HepG2 (cell line): ENCODE data around the gene PPP1R3F. TPM values are rescaled to one million over a fixed set of nuclear protein-coding genes. Genes with fewer than 3 reads are reported as not detected.

ENCODE experiments used
- EED ChIP-seq: sonication (generic); formaldehyde crosslinking; IDR thresholded peaks from 2 replicates; pipeline ENCODE4 v1.5.0; 2020; ENCODE audit warnings: mild to moderate bottlenecking, missing genetic modification reagents
- ELF3 ChIP-seq: IDR thresholded peaks from 2 replicates; pipeline ENCODE4 v1.6.1; 2016; ENCODE audit warnings: missing genetic modification reagents, missing compliant biosample characterization
- FLYWCH1 ChIP-seq: sonication (generic); formaldehyde crosslinking; IDR thresholded peaks from 2 replicates; pipeline ENCODE4 v1.8.1; 2023; ENCODE audit warnings: mild to moderate bottlenecking, missing genetic modification reagents
- FOSL1 ChIP-seq: sonication (generic); formaldehyde crosslinking; IDR thresholded peaks from 2 replicates; pipeline ENCODE4 v1.9.0; 2021; ENCODE audit warnings: missing genetic modification reagents, borderline replicate concordance
- FOXJ3 ChIP-seq: sonication (generic); formaldehyde crosslinking; IDR thresholded peaks from 2 replicates; pipeline ENCODE4 v1.4.0; 2020; ENCODE audit warnings: missing genetic modification reagents, mild to moderate bottlenecking, borderline replicate concordance
- GABPB1 ChIP-seq: IDR thresholded peaks from 2 replicates; pipeline ENCODE4 v1.6.1; 2016; ENCODE audit warnings: mild to moderate bottlenecking, missing genetic modification reagents, moderate library complexity, missing compliant biosample characterization
- HOXA5 ChIP-seq: sonication (generic); formaldehyde crosslinking; IDR thresholded peaks from 2 replicates; pipeline ENCODE4 v1.4.0; 2020; ENCODE audit warnings: missing genetic modification reagents
- KLF12 ChIP-seq: sonication (generic); formaldehyde crosslinking; IDR thresholded peaks from 2 replicates; pipeline ENCODE4 v1.4.0; 2020; ENCODE audit warnings: missing genetic modification reagents, borderline replicate concordance
- SP4 ChIP-seq: sonication (generic); formaldehyde crosslinking; IDR thresholded peaks from 2 replicates; pipeline ENCODE4 v1.8.1; 2023; ENCODE audit warnings: mild to moderate bottlenecking, missing genetic modification reagents
- THAP11 ChIP-seq: IDR thresholded peaks from 2 replicates; pipeline ENCODE4 v1.6.1; 2016; ENCODE audit warnings: missing biosample characterization, missing genetic modification reagents
- ZFX ChIP-seq: sonication (generic); formaldehyde crosslinking; IDR thresholded peaks from 2 replicates; pipeline ENCODE4 v1.4.0; 2020; ENCODE audit warnings: mild to moderate bottlenecking, low read depth, missing genetic modification reagents, moderate library complexity
- ZNF274 ChIP-seq: sonication (generic); formaldehyde crosslinking; IDR thresholded peaks from 2 replicates; pipeline ENCODE4 v1.5.1; 2020; ENCODE audit warnings: mild to moderate bottlenecking, missing genetic modification reagents
- ZNF34 ChIP-seq: sonication (generic); formaldehyde crosslinking; IDR thresholded peaks from 2 replicates; pipeline ENCODE4 v1.4.0; 2020; ENCODE audit warnings: mild to moderate bottlenecking, missing genetic modification reagents, borderline replicate concordance
- ZNF543 ChIP-seq: sonication (generic); formaldehyde crosslinking; IDR thresholded peaks from 2 replicates; pipeline ENCODE4 v1.4.0; 2020; ENCODE audit warnings: mild to moderate bottlenecking, missing genetic modification reagents
- ZNF709 ChIP-seq: sonication (generic); formaldehyde crosslinking; IDR thresholded peaks from 2 replicates; pipeline ENCODE4 v1.5.0; 2020; ENCODE audit warnings: mild to moderate bottlenecking, missing genetic modification reagents
- ZNF75D ChIP-seq: sonication (generic); formaldehyde crosslinking; IDR thresholded peaks from 2 replicates; pipeline ENCODE4 v1.8.1; 2023; ENCODE audit warnings: missing genetic modification reagents, mild to moderate bottlenecking, borderline replicate concordance
- ZNF773 ChIP-seq: sonication (generic); formaldehyde crosslinking; IDR thresholded peaks from 2 replicates; pipeline ENCODE4 v1.4.0; 2020; ENCODE audit warnings: missing genetic modification reagents, borderline replicate concordance
- ZNF782 ChIP-seq: sonication (generic); formaldehyde crosslinking; IDR thresholded peaks from 2 replicates; pipeline ENCODE4 v1.4.0; 2020; ENCODE audit warnings: missing genetic modification reagents, mild to moderate bottlenecking, borderline replicate concordance
- polyA plus RNA-seq, 8 experiments: library from polyadenylated mRNA; depleted of rRNA in 3 of 8; stranded (reverse) in 7 of 8; unstranded in 1 of 8; fragments of >200 nt; fragmentation: Illumina TruSeq in 4 of 8; extraction: Trizol in 4 of 8; gene quantifications; 2 replicates each; pipeline versions ENCODE4 v1.2.1 to v1.2.3, GENCODE V29; 2011 to 2016; ENCODE audit warnings: low read depth in 4 of 8, missing spikeins in 1 of 8, mixed read lengths in 1 of 8; ENCODE audit not compliant: insufficient read depth in 1 of 8
- total RNA-seq, 5 experiments: library from RNA; depleted of rRNA; stranded (reverse); fragments of >200 nt; fragmentation: Illumina TruSeq; extraction: Trizol; gene quantifications; 2 replicates each; pipeline ENCODE4 v1.2.3, GENCODE V29; 2016; ENCODE audit warnings: low read depth in 1 of 5
- TF ChIP-seq, protein P1 (sequence below): sonication (generic); formaldehyde crosslinking; IDR thresholded peaks from 2 replicates; pipeline ENCODE4 v1.9.0; 2021; ENCODE audit warnings: missing genetic modification reagents, mild to moderate bottlenecking, borderline replicate concordance
- TF ChIP-seq, protein P2 (sequence below): IDR thresholded peaks from 2 replicates; pipeline ENCODE4 v1.6.1; 2016; ENCODE audit warnings: missing genetic modification reagents, missing compliant biosample characterization
- TF ChIP-seq, protein P3 (sequence below): sonication (generic); formaldehyde crosslinking; IDR thresholded peaks from 2 replicates; pipeline ENCODE4 v1.5.0; 2020; ENCODE audit warnings: missing genetic modification reagents
- TF ChIP-seq, protein P4 (sequence below): sonication (generic); formaldehyde crosslinking; IDR thresholded peaks from 2 replicates; pipeline ENCODE4 v1.4.0; 2020; ENCODE audit warnings: missing genetic modification reagents, mild to moderate bottlenecking, borderline replicate concordance
- TF ChIP-seq, protein P5 (sequence below): sonication (generic); formaldehyde crosslinking; IDR thresholded peaks from 2 replicates; pipeline ENCODE4 v1.5.0; 2020; ENCODE audit warnings: missing genetic modification reagents, mild to moderate bottlenecking, borderline replicate concordance

Gene PPP1R3F
- total and polyA plus RNA-seq, 2 of the 13 experiments (the other 11 are each of a cell fraction or from before 2014, with no cell fraction given), result 0.82 to 0.84 TPM

DNA sequence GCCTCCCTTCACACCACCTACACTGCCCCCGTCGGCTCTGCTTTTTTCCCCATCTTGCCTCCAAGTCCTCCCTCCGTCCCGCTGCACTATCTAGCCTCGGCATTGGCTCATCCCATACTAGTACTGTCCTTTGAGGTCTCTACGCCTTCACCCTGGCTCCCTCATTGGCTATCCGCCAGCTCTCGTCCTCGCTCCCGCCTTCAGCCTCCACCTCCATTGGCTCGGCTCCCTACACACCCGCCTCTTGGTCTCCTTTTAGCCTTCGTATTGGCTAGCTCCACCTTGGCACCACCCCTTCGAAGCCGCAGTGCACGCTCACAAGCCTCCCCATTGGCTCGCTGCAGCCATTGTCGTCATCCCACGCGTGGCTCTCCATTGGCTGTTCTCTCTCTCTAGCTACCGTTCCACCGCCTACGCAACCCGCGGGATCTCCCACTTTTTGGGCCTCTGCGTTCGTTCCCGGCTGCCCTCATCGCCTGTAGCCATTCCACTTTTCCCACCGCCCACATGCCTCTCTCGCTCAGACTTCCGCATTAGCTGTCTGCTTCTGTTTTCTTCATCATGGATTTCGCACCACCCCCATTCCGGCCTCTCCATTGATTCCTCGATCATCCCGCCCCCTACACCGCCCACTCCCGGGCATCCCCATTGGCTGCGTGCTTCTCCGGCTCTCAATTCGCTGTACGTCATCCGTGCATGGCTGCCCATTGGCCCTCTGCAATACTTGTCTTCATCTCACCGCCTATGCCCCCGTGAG lies 405 bp upstream of the PPP1R3F start (continued):
- TF ChIP-seq, protein P1, sequence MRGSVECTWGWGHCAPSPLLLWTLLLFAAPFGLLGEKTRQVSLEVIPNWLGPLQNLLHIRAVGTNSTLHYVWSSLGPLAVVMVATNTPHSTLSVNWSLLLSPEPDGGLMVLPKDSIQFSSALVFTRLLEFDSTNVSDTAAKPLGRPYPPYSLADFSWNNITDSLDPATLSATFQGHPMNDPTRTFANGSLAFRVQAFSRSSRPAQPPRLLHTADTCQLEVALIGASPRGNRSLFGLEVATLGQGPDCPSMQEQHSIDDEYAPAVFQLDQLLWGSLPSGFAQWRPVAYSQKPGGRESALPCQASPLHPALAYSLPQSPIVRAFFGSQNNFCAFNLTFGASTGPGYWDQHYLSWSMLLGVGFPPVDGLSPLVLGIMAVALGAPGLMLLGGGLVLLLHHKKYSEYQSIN (CRISPR knock-in tag), result no peak
- no peak for TF ChIP-seq FLYWCH1
- TF ChIP-seq ZNF75D (CRISPR knock-in tag), result no peak
- TF ChIP-seq, protein P2, sequence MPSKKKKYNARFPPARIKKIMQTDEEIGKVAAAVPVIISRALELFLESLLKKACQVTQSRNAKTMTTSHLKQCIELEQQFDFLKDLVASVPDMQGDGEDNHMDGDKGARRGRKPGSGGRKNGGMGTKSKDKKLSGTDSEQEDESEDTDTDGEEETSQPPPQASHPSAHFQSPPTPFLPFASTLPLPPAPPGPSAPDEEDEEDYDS (CRISPR knock-in tag), result peak; percentile 88
- no peak for TF ChIP-seq ZNF274 (CRISPR knock-in tag)
- TF ChIP-seq HOXA5 (CRISPR knock-in tag), result no peak
- TF ChIP-seq, protein P3, sequence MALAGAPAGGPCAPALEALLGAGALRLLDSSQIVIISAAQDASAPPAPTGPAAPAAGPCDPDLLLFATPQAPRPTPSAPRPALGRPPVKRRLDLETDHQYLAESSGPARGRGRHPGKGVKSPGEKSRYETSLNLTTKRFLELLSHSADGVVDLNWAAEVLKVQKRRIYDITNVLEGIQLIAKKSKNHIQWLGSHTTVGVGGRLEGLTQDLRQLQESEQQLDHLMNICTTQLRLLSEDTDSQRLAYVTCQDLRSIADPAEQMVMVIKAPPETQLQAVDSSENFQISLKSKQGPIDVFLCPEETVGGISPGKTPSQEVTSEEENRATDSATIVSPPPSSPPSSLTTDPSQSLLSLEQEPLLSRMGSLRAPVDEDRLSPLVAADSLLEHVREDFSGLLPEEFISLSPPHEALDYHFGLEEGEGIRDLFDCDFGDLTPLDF (CRISPR knock-in tag), result no peak
- TF ChIP-seq THAP11 (CRISPR knock-in tag), result peak; percentile 40; the same call in 1 of the 2 replicates
- no peak for TF ChIP-seq ZNF782 (CRISPR knock-in tag)
- no peak for TF ChIP-seq ELF3 (CRISPR knock-in tag)
- peak; percentile 54; the same call in 1 of the 2 replicates for TF ChIP-seq GABPB1 (CRISPR knock-in tag)
- TF ChIP-seq ZNF34, result no peak
- peak; percentile 68 for TF ChIP-seq SP4 (CRISPR knock-in tag)
- no peak for TF ChIP-seq FOSL1 (CRISPR knock-in tag)
- TF ChIP-seq KLF12 (CRISPR knock-in tag), result no peak
- no peak for TF ChIP-seq ZNF709 (CRISPR knock-in tag)
- no peak for TF ChIP-seq ZNF543 (CRISPR knock-in tag)
- TF ChIP-seq, protein P4, sequence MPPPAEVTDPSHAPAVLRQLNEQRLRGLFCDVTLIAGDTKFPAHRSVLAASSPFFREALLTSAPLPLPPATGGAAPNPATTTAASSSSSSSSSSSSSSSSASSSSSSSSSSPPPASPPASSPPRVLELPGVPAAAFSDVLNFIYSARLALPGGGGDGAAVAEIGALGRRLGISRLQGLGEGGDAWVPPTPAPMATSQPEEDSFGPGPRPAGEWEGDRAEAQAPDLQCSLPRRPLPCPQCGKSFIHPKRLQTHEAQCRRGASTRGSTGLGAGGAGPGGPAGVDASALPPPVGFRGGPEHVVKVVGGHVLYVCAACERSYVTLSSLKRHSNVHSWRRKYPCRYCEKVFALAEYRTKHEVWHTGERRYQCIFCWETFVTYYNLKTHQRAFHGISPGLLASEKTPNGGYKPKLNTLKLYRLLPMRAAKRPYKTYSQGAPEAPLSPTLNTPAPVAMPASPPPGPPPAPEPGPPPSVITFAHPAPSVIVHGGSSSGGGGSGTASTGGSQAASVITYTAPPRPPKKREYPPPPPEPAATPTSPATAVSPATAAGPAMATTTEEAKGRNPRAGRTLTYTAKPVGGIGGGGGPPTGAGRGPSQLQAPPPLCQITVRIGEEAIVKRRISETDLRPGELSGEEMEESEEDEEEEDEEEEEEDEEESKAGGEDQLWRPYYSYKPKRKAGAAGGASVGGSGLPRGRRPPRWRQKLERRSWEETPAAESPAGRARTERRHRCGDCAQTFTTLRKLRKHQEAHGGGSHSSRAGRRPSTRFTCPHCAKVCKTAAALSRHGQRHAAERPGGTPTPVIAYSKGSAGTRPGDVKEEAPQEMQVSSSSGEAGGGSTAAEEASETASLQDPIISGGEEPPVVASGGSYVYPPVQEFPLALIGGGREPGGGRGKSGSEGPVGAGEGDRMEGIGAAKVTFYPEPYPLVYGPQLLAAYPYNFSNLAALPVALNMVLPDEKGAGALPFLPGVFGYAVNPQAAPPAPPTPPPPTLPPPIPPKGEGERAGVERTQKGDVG (CRISPR knock-in tag), result no peak
- TF ChIP-seq ZNF773 (CRISPR knock-in tag), result no peak
- TF ChIP-seq, protein P5, sequence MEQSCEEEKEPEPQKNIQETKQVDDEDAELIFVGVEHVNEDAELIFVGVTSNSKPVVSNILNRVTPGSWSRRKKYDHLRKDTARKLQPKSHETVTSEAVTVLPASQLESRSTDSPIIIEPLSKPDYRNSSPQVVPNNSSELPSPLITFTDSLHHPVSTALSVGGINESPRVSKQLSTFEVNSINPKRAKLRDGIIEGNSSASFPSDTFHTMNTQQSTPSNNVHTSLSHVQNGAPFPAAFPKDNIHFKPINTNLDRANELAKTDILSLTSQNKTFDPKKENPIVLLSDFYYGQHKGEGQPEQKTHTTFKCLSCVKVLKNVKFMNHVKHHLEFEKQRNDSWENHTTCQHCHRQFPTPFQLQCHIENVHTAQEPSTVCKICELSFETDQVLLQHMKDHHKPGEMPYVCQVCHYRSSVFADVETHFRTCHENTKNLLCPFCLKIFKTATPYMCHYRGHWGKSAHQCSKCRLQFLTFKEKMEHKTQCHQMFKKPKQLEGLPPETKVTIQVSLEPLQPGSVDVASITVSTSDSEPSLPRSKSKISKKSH (CRISPR knock-in tag), result no peak
- no peak for TF ChIP-seq EED (CRISPR knock-in tag)
- TF ChIP-seq ZFX, result peak; percentile 46; the same call in 1 of the 2 replicates
- no peak for TF ChIP-seq FOXJ3
